HL-60 (cell line): Measurements from ENCODE around the gene BEST1.
A peak's percentile ranks its signal among the peaks of the same experiment; 100 is the strongest.

Source experiments
- DNase-seq, 2 experiments: peaks; one replicate each; pipeline ENCODE4 v3.0.0-alpha.2; 2010 to 2020; ENCODE audit warnings: low read depth in 1 of 2, low spot score in 1 of 2
- H3K27ac ChIP-seq: fragments of 250-450 bp; sonication (Bioruptor Pico); replicated peaks from 2 replicates; pipeline ENCODE4 v1.5.1; 2020; ENCODE audit warnings: mild to moderate bottlenecking, moderate library complexity
- H3K27me3 ChIP-seq: fragments of 250-450 bp; sonication (Bioruptor Pico); 2 replicates; pipeline ENCODE4 v1.5.1; 2021; ENCODE audit warnings: mild to moderate bottlenecking, moderate library complexity; ENCODE audit not compliant: insufficient read depth, poor library complexity, severe bottlenecking
- H3K4me3 ChIP-seq: replicated peaks from 2 replicates; pipeline ENCODE4 v1.5.1; 2011; ENCODE audit warnings: mild to moderate bottlenecking, control low read depth, low read length; ENCODE audit not compliant: insufficient read depth
- GABPA ChIP-seq: IDR thresholded peaks from 2 replicates; pipeline ENCODE4 v1.6.1; 2012; ENCODE audit warnings: low read depth
- POLR2AphosphoS5 ChIP-seq: IDR thresholded peaks from 2 replicates; pipeline ENCODE4 v1.6.1; 2012; ENCODE audit warnings: low read depth
- REST ChIP-seq: IDR thresholded peaks from 2 replicates; pipeline ENCODE4 v1.6.1; 2012; ENCODE audit warnings: low read depth; ENCODE audit not compliant: insufficient replicate concordance
- SPI1 ChIP-seq: IDR thresholded peaks from 2 replicates; pipeline ENCODE4 v1.6.1; 2012; ENCODE audit warnings: low read depth, mild to moderate bottlenecking, borderline replicate concordance
- TF ChIP-seq, protein P1 (sequence below): IDR thresholded peaks from one replicate; pipeline ENCODE4 v1.5.1; 2011; ENCODE audit warnings: low read length, control low read depth, inconsistent platforms; ENCODE audit not compliant: insufficient read depth

Gene BEST1

GRCh38 chr11:61967924-61968757, 18.0 kb downstream of the BEST1 start:
- DNase-seq, result no peak

GRCh38 chr11:61968758-61969390, 18.7 kb downstream of the BEST1 start:
- Histone ChIP-seq H3K27me3 (no peaks in the 10 kb centered on the region), H3K27ac (no peak overlapping the region), H3K4me3 (no peak overlapping the region)
- no peak for DNase-seq
- TF ChIP-seq GABPA (no peak), POLR2AphosphoS5 (no peak), SPI1 (no peak), REST (no peak)
- TF ChIP-seq, protein P1, sequence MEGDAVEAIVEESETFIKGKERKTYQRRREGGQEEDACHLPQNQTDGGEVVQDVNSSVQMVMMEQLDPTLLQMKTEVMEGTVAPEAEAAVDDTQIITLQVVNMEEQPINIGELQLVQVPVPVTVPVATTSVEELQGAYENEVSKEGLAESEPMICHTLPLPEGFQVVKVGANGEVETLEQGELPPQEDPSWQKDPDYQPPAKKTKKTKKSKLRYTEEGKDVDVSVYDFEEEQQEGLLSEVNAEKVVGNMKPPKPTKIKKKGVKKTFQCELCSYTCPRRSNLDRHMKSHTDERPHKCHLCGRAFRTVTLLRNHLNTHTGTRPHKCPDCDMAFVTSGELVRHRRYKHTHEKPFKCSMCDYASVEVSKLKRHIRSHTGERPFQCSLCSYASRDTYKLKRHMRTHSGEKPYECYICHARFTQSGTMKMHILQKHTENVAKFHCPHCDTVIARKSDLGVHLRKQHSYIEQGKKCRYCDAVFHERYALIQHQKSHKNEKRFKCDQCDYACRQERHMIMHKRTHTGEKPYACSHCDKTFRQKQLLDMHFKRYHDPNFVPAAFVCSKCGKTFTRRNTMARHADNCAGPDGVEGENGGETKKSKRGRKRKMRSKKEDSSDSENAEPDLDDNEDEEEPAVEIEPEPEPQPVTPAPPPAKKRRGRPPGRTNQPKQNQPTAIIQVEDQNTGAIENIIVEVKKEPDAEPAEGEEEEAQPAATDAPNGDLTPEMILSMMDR, result no peak

More at GRCh38 chr11:61967924-61968757, 18.0 kb downstream of the BEST1 start:
- H3K27ac ChIP-seq, result peak overlapping the region; percentile 67
- H3K27me3 ChIP-seq, result no peaks in the 10 kb centered on the region
- peak overlapping the region; percentile 58 for H3K4me3 ChIP-seq
- TF ChIP-seq REST, result no peak
- no peak for TF ChIP-seq POLR2AphosphoS5
- TF ChIP-seq, protein P1, result no peak
- no peak for TF ChIP-seq SPI1

- H3K27ac ChIP-seq, result no peak overlapping the region; the same call in 1 of the 2 replicates
- TF ChIP-seq SPI1 (no peak), REST (no peak), GABPA (no peak), POLR2AphosphoS5 (no peak)
- TF ChIP-seq, protein P1, result no peak
- H3K27me3 ChIP-seq, result no peaks in the 10 kb centered on the region
- H3K4me3 ChIP-seq, result no peak overlapping the region
- DNase-seq, result no peak
Measured at GRCh38 chr11:61969391-61969758, 19.2 kb downstream of the BEST1 start.
